Epithelial cell of proximal tubule (primary cell): ENCODE results near the gene TRIM63. TPM values are rescaled to one million over a fixed set of nuclear protein-coding genes. Genes with fewer than 3 reads are reported as not detected.

ENCODE experiments used
- DNase-seq: peaks from one replicate; pipeline ENCODE4 v3.0.0-alpha.2; 2011; ENCODE audit warnings: low read depth
- H3K4me3 ChIP-seq: 2 replicates; pipeline ENCODE4 v1.5.1; 2011; ENCODE audit warnings: low read depth, mild to moderate bottlenecking, low read length
- total RNA-seq: library from RNA; depleted of rRNA; stranded (reverse); fragments of >200 nt; gene quantifications from 2 replicates; pipeline ENCODE4 v1.2.3, GENCODE V29; 2015
- TF ChIP-seq, protein P1 (sequence below): conservative IDR thresholded peaks from 2 replicates; pipeline ENCODE4 v1.5.1; 2012; ENCODE audit warnings: low read depth, mild to moderate bottlenecking, low read length

Gene TRIM63
- total RNA-seq, 1 donor from 2014 or later: not detected

DNA sequence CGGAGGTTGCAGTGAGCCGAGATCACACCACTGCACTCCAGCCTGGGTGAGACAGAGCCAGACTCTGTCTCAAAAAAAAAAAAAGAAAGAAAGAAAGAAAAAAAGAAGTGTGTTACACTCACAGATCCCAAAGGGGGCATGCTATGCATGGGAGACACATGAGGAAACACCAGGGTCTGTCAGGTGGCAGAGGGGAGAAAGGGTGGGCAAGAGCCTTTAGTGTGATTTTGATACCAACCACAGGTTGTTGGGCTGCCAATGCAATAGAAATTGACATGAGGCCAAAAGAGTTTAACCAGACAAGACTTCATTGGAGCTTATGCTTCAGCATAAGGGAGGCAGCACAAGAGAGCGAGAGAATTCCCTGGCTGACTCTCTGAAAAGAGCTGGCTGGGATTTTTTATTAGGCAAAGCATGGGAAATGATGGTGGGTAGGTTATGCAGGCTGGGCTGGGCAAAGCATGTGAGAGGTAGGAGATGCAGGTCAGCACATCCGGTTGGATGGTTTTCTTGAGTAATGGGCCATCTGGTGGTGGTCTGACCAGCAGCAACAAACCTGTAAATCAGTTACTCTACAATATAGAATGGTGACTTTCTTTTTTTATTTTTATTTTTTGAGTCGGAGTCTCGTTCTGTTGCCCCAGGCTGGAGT is 57.5 kb downstream of the TRIM63 start:
- DNase-seq: no peak
- TF ChIP-seq, protein P1, sequence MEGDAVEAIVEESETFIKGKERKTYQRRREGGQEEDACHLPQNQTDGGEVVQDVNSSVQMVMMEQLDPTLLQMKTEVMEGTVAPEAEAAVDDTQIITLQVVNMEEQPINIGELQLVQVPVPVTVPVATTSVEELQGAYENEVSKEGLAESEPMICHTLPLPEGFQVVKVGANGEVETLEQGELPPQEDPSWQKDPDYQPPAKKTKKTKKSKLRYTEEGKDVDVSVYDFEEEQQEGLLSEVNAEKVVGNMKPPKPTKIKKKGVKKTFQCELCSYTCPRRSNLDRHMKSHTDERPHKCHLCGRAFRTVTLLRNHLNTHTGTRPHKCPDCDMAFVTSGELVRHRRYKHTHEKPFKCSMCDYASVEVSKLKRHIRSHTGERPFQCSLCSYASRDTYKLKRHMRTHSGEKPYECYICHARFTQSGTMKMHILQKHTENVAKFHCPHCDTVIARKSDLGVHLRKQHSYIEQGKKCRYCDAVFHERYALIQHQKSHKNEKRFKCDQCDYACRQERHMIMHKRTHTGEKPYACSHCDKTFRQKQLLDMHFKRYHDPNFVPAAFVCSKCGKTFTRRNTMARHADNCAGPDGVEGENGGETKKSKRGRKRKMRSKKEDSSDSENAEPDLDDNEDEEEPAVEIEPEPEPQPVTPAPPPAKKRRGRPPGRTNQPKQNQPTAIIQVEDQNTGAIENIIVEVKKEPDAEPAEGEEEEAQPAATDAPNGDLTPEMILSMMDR: peak; percentile 2
- H3K4me3 ChIP-seq: no peak overlapping the region

DNA sequence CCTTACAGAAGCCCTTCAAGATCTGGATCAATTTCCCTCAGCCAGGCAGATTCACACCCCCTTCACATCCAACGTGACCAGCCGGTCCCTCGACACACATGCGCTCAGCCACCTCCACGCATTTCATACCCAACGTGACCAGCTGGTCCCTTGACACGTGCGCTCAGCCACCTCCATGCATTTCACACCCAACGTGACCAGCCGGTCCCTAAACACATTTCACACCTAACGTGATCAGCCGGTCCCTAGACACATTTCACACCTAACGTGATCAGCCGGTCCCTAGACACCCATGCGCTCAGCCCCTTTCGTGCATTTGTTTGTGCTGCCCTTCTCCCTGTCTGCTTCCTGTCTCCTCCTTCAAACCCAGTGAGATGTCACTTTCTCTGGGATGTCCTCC is 60.7 kb downstream of the TRIM63 start:
- no peak for DNase-seq
- no peak overlapping the region for H3K4me3 ChIP-seq
- TF ChIP-seq, protein P1: no peak

GRCh38 chr1:26005434-26006105 is 61.9 kb downstream of the TRIM63 start:
- TF ChIP-seq, protein P1: no peak
- no peak overlapping the region for H3K4me3 ChIP-seq
- no peak for DNase-seq

GRCh38 chr1:26003756-26004155 is 63.7 kb downstream of the TRIM63 start:
- no peak overlapping the region for H3K4me3 ChIP-seq
- TF ChIP-seq, protein P1: no peak
- DNase-seq: no peak

DNA sequence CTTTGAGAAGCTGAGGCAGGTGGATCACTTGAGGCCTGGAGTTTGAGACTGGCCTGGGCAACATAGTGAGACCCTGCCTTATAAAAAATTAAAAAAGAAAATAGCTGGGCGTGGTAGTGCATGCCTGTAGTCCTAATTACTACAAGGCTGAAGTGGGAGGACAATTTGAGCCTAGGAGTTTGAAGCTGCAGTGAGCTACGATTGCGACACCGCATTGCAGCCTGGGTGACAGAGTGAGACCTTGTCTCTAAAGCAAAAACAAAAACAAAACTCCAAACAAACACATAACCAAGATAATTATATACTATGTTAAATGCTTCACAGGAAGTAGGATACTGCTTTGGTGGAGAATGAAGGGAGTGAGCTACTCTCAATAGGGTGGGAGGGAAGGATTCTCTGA is 64.2 kb downstream of the TRIM63 start:
- no peak for DNase-seq
- H3K4me3 ChIP-seq: no peak overlapping the region
- TF ChIP-seq, protein P1: no peak

Other genes starting within 250 kb of the TRIM63 start
- 21.6 and 27.3 TPM in 2 replicates for gene MTFR1L, start 247.7 kb downstream of the TRIM63 start, total RNA-seq
- gene AUNIP, start 208.2 kb downstream of the TRIM63 start, total RNA-seq: 6.2 and 13.0 TPM in 2 replicates
- 9.4 and 15.0 TPM in 2 replicates for gene PAQR7, start 191.9 kb downstream of the TRIM63 start, total RNA-seq
- gene STMN1, start 161.2 kb downstream of the TRIM63 start, total RNA-seq: 396 and 554 TPM in 2 replicates
- gene PAFAH2, start 69.6 kb downstream of the TRIM63 start, total RNA-seq: 11.6 and 12.0 TPM in 2 replicates
- gene EXTL1, start 45.9 kb downstream of the TRIM63 start, total RNA-seq: 0.07 and 0.12 TPM in 2 replicates
- gene SLC30A2, start 21.5 kb downstream of the TRIM63 start, total RNA-seq: not detected in 2 replicates
- 3.0 and 12.3 TPM in 2 replicates for gene PDIK1L, start 44.2 kb upstream of the TRIM63 start, total RNA-seq
- gene FAM110D, start 91.4 kb upstream of the TRIM63 start, total RNA-seq: not detected in 2 replicates
- not detected in 2 replicates for gene C1orf232, start 101.3 kb upstream of the TRIM63 start, total RNA-seq
- 80.4 and 89.3 TPM in 2 replicates for gene ZNF593, start 102.3 kb upstream of the TRIM63 start, total RNA-seq
- gene ZNF593OS, start 104.2 kb upstream of the TRIM63 start, total RNA-seq: not detected in 2 replicates
- 6.7 and 14.8 TPM in 2 replicates for gene CNKSR1, start 109.9 kb upstream of the TRIM63 start, total RNA-seq
- not detected in 2 replicates for gene CATSPER4, start 123.0 kb upstream of the TRIM63 start, total RNA-seq
- gene CEP85, start 166.6 kb upstream of the TRIM63 start, total RNA-seq: 14.6 and 20.8 TPM in 2 replicates
- gene SH3BGRL3, start 212.5 kb upstream of the TRIM63 start, total RNA-seq: 119 and 184 TPM in 2 replicates
- gene UBXN11, start 239.0 kb upstream of the TRIM63 start, total RNA-seq: 3.8 and 4.8 TPM in 2 replicates